RPMI7951 (cell line): ENCODE measurements around the gene RSPO3. TPM values are rescaled to one million over a fixed set of nuclear protein-coding genes. Genes with fewer than 3 reads are reported as not detected.

Experiments
- DNase-seq: peaks from one replicate; pipeline ENCODE4 v3.0.0-alpha.2; 2012; ENCODE audit warnings: low read depth
- total RNA-seq: library from RNA; depleted of rRNA; stranded (reverse); fragments of >200 nt; shearing (Covaris generic); gene quantifications from 2 replicates; pipeline ENCODE4 v1.2.3, GENCODE V29; 2014

RSPO3 gene
- total RNA-seq, 1 experiment from 2014 or later = not detected

DNA sequence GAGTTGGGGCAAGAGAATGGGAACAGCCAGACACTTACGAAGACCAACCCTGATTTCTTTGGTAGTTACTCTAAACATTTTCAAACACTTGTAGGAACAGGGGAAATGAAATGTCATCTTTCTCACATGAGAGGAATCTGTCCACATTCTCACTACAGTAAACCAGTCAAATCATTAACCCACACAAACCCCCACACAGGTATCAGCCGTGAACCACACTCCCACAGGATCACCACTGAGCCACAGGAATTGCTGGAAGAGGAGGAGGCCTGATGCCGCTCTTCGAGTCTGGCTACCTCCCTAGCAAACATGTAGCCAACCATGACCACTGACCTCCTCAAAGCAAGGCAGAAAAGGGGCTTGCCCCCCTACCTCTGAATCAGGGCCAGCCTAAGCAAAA lies 6.9 kb upstream of the RSPO3 start:
- no peak for DNase-seq

DNA sequence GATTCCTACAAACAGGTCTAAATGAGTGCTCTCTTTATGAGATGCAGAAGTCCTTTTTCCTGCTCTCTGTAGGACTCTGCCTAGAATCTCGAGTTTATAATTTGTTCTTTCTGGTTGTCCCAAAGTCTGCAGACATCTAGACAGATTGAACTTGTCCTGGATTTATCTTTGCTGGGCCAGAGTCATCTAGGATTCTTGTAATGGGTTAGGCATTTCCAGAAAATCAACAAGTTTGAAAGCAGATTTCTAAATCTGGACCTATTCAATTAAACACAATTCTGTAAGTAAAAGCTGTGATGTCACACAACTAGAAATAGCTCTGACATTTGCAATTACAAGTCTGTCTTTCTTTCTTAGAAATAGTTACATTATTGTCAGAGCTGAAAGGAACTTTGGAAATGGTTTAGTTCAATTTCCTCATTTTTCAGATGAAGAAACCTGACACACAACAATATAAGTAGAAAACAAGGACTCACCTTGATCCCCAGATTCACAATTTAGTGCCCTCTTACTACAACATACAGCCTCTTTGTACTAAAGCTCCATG lies 4.2 kb upstream of the RSPO3 start:
- no peak for DNase-seq

DNA sequence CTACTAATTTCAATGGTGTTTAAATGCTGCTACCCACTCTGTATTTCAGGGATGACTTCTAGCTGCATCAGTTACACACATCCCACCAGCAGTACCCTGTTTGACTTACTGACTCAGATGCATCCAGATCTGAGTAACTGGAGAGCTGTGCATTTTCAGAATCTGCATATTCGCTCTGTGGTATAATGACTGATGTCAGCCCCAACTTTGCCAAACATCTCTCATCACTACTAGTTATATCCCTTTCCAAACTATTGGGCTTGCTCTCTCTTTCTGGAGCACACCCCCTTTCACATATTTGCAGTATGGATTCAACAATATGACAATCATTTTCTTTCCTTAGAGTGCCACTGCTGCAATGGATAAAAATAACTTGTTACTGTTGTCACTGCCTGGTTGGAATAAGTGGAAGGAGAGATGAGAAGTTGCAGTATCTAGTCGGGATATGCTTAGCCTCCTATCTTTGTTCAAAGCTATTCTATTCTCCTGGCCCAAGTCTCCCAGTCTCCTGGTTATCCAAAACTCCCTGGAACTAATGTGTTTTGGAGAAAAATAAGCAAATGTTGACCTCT lies 3.3 kb upstream of the RSPO3 start:
- no peak for DNase-seq

DNA sequence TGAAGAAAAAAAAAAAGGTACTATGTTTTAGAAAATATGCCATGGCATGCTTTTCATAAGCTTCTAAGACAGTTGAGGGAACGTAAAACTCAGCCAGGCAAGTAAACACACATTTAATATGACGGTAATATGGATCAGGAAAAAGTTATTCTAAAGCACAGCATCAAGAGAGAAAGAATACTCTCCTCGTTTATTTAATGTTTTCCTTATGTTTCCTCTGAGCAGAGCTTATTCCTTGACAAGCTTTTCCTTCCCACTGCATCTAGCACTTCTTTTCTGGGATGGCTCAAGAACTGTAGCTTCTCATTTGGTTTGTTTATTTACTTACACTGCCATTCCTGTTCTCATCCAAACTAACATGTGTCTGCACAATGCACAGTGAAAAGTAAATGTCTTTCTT lies 2.7 kb upstream of the RSPO3 start:
- DNase-seq = no peak

DNA sequence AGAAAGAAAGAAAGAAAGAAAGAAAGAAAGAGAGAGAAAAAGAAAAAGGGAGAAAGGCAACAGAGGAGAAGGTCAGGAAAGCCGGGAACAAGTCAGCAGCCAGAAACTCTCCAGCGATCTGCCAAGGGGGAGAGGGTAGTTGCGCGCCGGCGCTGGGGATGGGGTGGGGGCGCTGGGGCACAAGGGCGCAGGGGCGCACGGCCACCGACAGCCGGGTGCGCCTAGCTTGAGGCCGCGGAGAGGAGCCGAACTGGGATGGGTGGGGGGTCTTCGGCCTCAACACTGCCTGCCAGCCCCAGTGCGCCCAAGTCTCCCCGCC lies 533 bp upstream of the RSPO3 start:
- no peak for DNase-seq

DNA sequence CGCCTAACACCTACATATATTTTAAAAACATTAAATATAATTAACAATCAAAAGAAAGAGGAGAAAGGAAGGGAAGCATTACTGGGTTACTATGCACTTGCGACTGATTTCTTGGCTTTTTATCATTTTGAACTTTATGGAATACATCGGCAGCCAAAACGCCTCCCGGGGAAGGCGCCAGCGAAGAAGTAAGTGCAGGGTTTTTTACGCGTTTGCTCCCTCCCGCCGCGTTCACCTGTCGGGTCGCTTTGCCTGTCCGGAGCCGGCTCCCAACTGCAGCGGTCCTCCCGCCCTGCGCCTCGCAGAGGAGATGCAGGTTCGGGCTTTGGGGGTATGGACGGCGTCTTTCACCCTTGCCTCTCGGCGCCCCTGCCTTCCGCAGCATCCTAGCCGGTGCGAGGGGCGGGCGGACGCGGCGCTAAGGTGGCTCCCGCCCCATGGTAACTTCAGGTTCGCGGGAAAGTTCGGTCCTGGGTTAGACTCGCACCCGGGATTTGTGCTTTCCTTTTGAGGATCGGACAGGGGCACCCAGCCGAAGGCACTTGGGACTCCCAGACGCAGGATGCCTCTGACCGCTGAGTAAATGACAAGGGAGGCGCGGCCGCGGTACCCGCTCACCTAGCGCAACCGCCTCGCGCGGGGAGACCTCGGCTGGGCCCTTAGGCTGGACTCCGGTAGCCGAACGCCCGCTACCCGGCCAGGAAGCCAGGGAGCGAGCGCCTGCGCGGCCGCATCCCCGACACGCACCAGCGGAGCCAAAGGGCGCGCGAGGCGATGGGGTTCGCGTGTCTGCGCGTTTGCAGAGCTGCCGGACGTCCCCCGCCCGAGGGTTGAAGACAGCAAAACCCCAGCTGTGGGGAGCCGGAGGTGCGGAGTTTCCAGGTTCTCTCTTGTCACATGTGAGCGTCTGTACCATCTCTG lies 891 bp downstream of the RSPO3 start:
- no peak for DNase-seq

DNA sequence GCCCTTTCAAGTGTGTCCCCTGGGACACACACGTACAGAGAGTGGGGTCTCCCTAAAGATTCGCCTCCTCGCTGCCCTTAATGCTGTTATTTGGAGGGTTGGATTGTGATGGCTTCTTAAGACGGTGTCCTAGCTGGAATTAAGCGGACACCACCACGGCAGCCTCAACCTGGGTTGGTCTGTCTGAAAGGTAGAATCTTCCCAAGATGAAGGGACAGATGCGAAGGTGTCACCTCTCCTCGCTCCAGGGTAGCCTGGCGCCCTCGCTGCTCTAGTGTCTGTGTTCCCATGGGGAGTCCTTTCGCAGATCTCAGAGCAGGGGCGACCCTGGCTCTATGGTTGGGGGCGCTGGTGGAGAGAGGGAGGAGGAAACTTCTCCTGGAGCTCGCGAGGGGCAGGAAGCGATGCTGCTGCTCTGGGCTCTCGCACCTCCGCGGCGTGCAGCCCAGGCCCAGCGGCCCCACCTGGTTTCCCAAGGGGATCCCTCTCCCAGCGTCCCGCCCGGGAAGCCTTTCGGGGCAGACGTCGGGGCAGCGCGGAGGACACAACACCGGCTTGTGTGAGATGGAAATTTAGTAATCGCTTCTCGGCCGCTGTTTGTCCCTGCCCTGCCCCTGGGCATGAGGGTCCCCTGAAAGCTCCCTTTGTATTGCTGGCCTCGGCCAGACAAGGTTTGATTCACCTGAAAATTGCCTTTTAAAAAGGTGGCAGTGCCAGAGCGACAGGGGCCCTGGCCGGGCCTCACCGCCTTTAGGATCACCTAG lies 1.7 kb downstream of the RSPO3 start:
- DNase-seq = no peak

DNA sequence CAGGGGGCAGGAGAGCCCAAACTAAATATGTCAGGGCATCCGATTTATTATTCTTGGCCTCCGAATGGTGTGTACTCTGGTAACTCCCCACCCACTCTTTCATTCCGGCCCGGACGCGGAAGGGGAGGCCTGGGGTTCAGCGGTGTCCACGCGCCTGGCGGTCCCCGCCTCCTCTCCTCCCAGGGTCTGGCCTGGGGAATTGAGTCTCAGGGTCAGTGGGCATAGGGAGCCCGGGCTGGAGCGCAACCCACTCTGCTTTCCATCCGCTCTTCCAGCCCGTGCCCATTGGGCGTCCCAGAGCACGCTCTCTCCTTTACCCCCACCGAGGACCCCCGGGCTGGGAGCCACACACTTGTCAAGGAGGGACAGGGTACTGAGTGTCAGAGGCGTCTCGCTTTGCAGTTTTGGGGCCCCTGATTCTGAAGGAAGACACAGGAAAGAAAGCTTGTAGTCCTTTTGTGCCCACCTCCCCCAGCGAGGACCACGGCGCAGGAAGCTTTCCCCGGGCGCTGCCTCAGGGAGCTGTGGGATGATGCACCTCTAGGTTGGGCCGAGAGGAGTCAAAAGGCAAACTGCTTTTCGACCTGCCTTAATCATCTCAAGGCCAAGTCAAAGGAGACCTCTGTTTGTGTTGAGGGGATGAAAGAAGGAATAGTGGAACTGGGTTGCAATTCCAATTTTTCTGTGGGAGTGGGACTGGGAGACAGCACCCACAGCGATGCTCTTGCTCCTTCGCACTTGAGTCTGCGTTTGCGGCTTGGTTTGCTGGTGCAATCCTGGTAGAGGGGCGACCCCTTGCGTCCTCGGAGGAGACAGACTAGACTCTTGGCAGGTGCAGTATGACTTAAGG lies 2.5 kb downstream of the RSPO3 start:
- peak; percentile 14 for DNase-seq

DNA sequence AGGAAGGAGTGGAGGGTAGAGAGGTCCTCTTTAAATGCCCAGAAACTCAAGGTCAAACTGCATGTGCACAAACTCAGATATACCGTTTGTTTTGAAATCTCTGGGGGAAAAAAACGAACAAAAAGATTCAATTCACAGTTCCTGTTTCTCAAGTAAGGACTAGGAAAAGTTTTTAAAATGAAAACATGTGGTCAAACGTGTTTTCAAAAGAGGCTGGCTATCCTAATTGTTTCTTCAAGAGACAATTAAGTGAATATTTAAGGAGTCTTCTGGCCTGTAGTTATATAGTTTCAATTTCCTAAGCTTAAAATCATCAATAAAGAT lies 3.1 kb downstream of the RSPO3 start:
- DNase-seq = no peak

DNA sequence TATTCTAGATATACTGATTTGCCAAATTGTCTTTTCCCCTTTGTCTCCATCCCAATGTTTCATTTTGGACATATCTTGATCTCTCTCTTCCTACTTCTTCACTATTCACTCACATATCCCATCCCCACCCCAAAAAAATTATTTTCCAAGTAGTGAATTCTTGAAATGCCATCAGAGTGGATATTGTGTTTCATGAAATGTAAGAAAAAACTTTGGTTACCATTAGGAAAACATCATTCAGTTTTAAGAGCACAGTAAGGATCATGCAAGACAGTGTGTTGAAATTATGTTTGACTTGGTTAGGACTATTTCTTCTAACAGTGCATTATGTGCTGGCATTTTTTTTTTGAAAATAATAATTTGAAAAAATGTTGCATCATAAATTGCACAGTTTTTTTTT lies 5.7 kb downstream of the RSPO3 start:
- no peak for DNase-seq

DNA sequence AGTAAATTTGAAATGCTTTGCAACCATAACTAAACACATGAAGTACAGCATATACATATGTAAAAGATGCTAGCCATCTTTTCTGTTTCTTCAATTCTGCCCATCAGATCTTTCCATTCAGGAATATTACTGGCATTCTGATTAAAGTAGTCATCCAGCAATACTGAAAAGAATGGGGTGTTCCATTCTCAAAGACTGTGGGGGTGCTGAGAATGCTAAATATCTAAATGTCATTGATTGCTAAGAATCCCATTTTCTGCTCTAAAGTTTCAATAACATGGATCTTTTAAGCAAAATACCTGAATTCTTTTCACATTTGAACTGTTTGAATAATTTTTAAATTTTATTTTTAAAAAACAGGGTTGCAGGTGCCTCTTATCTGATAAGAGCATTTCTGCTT lies 6.2 kb downstream of the RSPO3 start:
- no peak for DNase-seq

DNA sequence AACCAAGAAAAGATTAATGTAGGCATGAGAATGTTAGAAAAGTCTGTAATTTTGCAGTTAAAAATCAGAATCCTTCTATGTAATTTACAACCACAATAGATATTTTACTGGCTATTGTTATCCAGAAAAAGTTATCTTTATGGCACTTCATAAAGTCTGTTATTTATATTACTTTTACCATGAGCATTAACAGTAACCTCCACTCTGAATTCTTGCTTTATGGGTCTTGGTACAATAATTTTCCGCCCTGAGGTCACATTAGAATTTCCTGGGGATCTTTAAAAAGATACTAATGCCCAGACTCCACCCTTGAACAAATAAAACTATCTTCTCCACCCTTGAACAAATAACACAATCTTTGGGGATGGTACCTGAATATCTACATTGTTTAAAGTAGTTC lies 9.6 kb downstream of the RSPO3 start:
- DNase-seq = no peak

DNA sequence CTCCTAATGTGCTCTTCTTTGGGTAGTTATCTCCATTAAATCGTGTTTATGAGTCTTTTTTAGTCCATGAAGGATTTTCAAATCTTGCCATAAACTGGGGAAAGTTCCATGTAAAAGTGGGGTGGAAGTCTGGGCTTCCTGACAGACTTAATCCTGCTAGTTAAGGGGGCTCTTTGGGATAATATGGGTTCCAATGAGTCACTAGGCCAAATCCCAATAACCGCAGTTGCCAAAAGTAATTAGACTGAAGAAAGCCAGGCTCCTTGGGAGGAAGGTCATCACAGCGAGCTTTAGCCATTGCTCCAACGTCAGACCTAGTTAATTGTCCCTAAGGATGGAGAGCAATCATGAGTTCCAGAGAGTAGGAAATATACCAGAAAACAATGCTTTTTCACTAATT lies 10.8 kb downstream of the RSPO3 start:
- DNase-seq = no peak

DNA sequence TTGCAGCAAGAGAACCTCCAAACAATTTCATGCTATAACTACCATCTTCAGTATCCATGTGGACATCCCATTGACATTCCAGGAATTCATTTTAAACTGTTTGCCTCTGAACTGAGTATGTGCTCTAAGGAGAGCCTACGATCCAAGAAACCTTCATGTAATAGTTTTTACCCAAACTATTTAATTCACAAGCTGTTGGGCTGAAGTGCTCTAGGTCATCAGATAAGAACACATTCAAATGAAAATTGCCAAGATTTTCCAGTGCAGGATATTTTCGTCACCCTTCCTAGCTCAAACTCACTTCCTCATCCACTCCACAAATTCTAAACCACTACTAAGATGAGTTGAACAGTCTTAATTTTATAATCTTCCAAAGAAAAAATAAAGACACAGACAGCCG lies 12.8 kb downstream of the RSPO3 start:
- no peak for DNase-seq

DNA sequence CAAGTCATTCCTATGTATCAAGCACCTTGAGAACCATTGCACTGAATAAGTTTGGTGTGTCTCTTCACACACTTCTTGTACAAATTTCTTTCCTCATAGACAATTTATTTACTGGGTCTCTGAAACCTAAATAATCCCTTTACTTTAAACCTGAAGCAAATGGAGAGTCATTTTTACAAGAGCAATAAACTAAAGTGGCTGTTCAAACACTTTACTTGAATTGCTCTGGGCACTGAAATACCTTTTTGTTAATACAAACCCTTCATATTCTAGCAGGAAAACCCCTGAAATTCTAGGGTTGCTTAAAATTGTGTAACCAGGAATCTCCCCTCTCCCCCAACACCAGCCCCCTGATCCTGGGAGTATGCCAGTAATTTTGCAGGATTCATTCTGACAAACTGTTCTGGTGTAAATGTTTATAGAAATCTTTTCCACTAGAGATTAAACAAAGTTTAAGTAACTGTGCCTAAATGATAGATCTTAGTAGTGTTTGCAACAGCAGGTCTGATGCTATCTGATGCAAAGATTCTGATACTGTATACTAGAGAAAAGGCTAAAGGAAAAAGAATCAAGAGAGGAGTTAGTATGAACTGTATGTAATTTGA lies 13.4 kb downstream of the RSPO3 start:
- DNase-seq = no peak

DNA sequence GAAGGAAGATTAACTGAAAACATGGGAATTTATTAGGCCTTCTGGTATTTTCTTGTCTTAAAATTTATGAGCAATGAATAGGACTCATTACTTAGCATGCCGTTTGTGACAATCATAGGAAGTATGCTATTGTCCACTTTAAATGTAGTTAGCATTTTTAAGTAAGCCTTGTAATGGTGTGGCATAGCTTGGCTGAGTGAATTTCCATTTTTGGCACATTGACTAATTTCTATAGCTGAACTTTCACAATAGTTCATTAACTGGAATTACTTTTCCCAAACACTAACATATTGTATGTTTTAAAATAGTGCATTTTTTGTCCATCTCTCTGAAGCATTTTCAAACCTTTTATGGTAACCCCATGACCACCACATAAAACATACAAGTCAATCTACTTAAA lies 15.7 kb downstream of the RSPO3 start:
- DNase-seq = no peak

DNA sequence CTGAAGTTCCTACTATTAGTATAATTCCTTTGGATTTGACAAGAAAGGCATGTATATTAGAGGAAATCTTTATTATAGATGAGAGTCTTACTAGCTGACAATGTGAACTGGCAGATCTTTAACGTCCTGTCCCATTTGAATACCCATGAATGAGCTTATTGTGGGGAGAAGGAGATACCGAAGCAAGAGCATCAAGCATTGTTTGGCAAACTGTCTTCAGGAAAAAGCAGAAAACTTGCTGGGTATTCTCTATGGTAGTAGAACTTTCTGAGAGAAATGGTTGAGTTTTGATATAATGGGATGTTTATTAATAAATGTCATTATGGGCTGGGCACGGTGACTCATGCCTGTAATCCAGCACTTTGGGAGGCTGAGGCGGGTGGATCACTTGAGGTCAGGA lies 18.3 kb downstream of the RSPO3 start:
- no peak for DNase-seq

DNA sequence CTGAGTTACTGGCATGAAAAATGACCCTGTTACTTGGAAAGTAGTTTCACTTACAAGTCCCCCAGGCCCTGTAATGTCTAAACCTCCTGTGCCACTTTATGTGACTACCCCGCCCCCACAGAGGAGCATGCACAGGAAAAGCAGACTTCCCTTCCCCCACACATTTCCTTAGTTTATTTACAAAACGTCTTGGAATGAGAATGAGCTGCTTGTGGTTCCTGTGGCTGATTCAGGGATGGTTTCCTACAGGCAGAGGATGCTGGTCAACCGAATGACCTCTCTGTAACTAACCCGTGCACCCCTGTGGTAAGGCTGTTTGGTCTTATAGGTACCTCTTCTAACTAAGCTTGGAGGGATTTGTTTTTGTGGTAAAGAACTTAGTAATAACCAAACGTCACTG lies 28.5 kb downstream of the RSPO3 start:
- peak; percentile 73 for DNase-seq

DNA sequence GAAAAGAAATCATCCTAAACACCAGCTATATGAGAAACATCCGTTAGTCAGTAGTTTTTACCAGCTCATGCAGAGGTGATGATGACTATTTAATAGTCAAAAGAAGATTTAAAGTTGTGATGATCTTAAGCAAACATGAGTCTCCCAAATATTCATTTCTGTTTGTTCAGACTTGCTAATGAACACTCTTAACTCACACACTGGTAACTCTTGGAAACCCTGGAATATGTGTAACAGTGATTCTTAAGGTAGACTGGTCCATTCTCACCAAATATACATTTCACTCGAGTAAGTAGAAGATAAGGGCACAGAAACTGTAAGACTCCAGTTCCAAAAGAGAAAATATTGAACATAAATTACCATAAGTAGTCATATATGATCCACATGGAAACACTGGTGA lies 29.1 kb downstream of the RSPO3 start:
- no peak for DNase-seq

DNA sequence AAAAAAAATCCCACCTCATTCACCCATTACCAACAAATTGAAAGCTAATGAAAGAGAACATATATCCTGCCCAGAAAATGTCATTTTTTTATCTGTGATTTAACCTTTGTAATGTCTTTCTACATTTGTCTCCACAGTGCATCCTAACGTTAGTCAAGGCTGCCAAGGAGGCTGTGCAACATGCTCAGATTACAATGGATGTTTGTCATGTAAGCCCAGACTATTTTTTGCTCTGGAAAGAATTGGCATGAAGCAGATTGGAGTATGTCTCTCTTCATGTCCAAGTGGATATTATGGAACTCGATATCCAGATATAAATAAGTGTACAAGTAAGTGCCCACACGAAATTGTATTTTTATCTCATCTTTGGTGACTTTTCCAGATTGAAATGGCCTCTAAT lies 30.0 kb downstream of the RSPO3 start:
- DNase-seq = no peak

DNA sequence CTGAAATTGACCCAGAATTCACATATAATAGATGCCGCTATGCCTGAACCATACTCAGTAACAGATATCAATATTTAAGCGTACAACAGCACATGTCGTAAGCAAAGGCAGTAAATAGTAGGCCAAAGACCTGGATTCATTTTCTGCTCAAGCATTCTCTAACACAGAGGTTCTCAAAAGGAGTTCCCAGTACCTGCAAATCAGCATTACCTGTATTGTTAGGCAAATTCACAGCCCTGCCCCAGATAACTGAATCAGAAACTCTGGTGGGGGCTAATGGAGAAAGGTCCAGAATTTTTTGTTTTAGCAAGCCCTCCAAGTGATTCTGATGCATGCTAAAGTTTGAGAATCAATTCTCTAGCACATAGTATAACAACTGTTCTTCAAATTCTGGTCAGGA lies 36.0 kb downstream of the RSPO3 start:
- DNase-seq = no peak

DNA sequence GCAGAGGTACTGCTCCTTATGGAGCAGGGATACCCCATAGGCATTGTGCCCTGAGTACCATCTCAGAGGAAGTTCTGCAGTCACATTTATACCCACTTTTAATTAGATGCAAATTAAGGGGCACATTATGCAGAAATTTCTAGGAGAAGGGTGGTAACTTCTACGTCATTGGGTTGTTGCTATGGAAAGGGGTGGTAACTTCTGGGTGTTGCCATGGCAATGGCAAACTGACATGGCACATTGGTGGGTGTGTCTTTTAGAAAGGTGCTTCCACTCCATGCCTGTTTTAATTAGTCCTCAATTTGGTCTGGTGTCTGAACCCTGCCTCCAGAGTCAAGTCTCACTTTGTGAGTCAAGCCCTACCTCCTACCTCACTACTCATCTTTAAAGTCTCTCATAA lies 42.0 kb downstream of the RSPO3 start:
- DNase-seq = no peak
